Mesothelial cell of epicardium (in vitro differentiated cells): Measurements from ENCODE around the gene ANKHD1. TPM values are rescaled to one million over a fixed set of nuclear protein-coding genes. Genes with fewer than 3 reads are reported as not detected.
"Not testable (repeated sequence)": the region's sequence is repeated elsewhere in the genome, so short reads cannot be mapped to it uniquely, and the experiment has no call there.

ENCODE experiments used
- DNase-seq, 2 experiments: peaks; one replicate each; pipeline ENCODE4 v3.0.0; 2021; ENCODE audit warnings: low spot score in 2 of 2; ENCODE audit not compliant: unreplicated experiment in 2 of 2
- H3K27ac Mint-ChIP-seq: 2 replicates; pipeline ENCODE4 v1.8.0; 2021; ENCODE audit warnings: mixed read lengths
- H3K27me3 Mint-ChIP-seq: 2 replicates; pipeline ENCODE4 v1.8.0; 2021; ENCODE audit warnings: low read depth, mixed read lengths
- H3K36me3 Mint-ChIP-seq: 2 replicates; pipeline ENCODE4 v1.8.0; 2021; ENCODE audit warnings: mixed read lengths
- H3K4me1 Mint-ChIP-seq: 2 replicates; pipeline ENCODE4 v1.8.0; 2021; ENCODE audit warnings: mixed read lengths
- H3K4me3 Mint-ChIP-seq: 2 replicates; pipeline ENCODE4 v1.8.0; 2021; ENCODE audit warnings: mild to moderate bottlenecking, moderate library complexity, mixed read lengths
- H3K9me3 Mint-ChIP-seq: 2 replicates; pipeline ENCODE4 v1.8.0; 2021; ENCODE audit warnings: mixed read lengths
- total RNA-seq: library from RNA; stranded (reverse); gene quantifications from 3 replicates; pipeline ENCODE4 v1.2.1, GENCODE V29; 2021
- TF ChIP-seq, protein P1 (sequence below): fragments of 200-600 bp; sonication (generic); IDR thresholded peaks from one replicate; pipeline ENCODE4 v1.5.0; 2021; ENCODE audit warnings: antibody characterized with exemption; ENCODE audit not compliant: unreplicated experiment

The ANKHD1 gene
- total RNA-seq, 1 donor from 2014 or later = 128 TPM

DNA sequence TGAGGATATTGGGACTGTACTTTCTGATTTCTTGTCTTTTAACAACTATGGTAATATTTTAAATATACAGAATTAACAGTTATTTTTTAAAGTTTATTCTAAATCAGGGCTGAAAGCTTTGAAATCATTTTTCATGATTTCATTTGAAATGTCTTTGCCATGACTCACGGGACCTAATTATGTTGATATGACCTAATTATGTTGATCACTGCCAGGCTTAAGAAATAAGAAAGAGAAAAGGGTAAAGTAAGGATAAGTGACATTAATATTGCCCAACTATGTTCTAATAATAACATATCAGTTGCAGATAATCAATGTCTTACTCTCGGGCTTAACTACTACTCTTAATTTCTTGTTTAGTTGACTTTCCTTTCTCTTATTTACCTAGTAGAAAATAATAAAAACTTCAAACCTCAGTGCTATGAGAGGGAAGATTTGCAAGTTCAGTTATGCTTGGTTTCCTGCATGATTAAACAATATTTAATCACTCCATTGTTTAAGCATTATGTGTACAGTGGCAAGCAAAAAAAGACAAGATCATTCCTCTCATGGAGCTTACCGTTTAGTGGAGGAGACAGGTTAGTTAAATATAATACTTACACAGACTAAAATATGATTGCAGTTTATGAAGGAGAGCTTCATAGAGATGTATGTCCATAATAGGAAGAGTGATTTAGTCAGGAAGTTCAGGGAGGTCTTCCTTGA, 78.8 kb downstream of the ANKHD1 start:
- peaks cover 7% of the 10 kb centered on the region for H3K36me3 Mint-ChIP-seq
- H3K27ac Mint-ChIP-seq = no peak overlapping the region
- peaks cover 7% of the 10 kb centered on the region for H3K4me1 Mint-ChIP-seq
- no peaks in the 10 kb centered on the region for H3K9me3 Mint-ChIP-seq
- TF ChIP-seq, protein P1, sequence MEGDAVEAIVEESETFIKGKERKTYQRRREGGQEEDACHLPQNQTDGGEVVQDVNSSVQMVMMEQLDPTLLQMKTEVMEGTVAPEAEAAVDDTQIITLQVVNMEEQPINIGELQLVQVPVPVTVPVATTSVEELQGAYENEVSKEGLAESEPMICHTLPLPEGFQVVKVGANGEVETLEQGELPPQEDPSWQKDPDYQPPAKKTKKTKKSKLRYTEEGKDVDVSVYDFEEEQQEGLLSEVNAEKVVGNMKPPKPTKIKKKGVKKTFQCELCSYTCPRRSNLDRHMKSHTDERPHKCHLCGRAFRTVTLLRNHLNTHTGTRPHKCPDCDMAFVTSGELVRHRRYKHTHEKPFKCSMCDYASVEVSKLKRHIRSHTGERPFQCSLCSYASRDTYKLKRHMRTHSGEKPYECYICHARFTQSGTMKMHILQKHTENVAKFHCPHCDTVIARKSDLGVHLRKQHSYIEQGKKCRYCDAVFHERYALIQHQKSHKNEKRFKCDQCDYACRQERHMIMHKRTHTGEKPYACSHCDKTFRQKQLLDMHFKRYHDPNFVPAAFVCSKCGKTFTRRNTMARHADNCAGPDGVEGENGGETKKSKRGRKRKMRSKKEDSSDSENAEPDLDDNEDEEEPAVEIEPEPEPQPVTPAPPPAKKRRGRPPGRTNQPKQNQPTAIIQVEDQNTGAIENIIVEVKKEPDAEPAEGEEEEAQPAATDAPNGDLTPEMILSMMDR = no peak
- H3K4me3 Mint-ChIP-seq = no peak overlapping the region
- H3K27me3 Mint-ChIP-seq = no peaks in the 10 kb centered on the region
- no peak for DNase-seq

DNA sequence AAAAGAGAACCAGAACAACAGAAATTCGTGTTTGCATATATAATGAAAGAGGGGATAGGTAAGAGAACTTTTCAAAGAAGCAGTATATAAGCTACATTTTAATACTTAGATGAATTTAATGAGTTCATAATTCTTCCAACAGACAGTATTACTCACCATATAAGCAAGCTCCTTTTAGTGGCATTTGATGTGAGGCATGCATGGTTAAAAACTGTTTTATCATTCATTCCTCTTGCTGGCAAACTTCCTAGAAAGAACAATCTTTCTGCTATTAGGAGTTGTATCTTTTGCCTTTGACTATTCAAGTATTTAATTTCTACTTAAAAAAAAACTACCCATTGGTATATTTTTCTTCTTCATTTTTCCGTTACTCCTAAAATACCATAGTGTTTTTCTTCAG, 80.1 kb downstream of the ANKHD1 start:
- Mint-ChIP-seq H3K4me3 (no peak overlapping the region), H3K4me1 (peaks cover 7% of the 10 kb centered on the region), H3K27me3 (no peaks in the 10 kb centered on the region), H3K9me3 (no peaks in the 10 kb centered on the region), H3K36me3 (peaks cover 9% of the 10 kb centered on the region), H3K27ac (no peak overlapping the region)
- TF ChIP-seq, protein P1 = no peak
- DNase-seq = no peak

DNA sequence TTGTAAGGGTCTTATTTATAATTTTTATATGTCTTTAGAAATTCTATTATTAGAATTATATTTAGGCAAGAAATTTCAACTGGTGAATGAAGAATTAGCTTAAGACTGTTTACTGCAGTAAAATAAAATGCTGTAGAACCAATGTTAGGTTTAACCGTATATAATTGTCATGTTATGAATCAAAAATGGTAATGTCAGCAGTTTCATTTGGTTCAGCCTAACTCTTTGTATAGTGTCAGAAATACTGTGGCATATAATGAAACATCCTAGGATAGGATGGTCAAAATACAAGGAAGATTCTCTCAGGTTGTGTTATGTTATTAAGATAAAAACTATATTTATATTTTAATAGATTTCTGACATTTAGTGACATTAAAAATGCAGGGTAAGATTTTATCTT, 81.4 kb downstream of the ANKHD1 start:
- no peaks in the 10 kb centered on the region for H3K9me3 Mint-ChIP-seq
- no peaks in the 10 kb centered on the region for H3K27me3 Mint-ChIP-seq
- peaks cover 7% of the 10 kb centered on the region for H3K4me1 Mint-ChIP-seq
- no peak overlapping the region for H3K4me3 Mint-ChIP-seq
- DNase-seq = no peak
- H3K27ac Mint-ChIP-seq = no peak overlapping the region
- H3K36me3 Mint-ChIP-seq = peaks cover 11% of the 10 kb centered on the region
- TF ChIP-seq, protein P1 = no peak

DNA sequence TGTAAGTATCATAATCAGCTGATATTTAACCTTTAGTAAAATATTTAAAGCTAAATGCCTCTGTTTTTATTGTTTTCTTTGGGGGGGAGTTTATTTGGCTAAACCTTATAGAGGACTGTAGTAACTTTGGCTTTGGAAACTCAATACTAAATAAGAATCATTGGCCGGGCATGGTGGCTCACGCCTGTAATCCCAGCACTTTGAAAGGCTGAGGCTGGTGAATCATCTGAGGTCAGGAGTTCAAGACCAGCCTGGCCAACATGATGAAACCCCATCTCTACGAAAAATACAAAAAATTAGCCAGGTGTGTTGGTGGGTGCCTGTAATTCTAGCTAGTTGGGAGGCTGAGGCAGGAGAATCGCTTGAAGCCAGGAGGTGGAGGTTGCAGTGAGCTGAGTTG, 86.5 kb downstream of the ANKHD1 start:
- H3K4me1 Mint-ChIP-seq = not testable (repeated sequence)

GRCh38 chr5:140488914-140489313, 87.3 kb downstream of the ANKHD1 start:
- no peak overlapping the region for H3K27ac Mint-ChIP-seq
- H3K9me3 Mint-ChIP-seq = no peaks in the 10 kb centered on the region
- H3K4me1 Mint-ChIP-seq = no peaks in the 10 kb centered on the region
- DNase-seq = no peak
- no peaks in the 10 kb centered on the region for H3K27me3 Mint-ChIP-seq
- no peak overlapping the region for H3K4me3 Mint-ChIP-seq
- peaks cover 16% of the 10 kb centered on the region for H3K36me3 Mint-ChIP-seq
- TF ChIP-seq, protein P1 = no peak

More for the DNA sequence above, 86.5 kb downstream of the ANKHD1 start:
- H3K27ac Mint-ChIP-seq, DNase-seq, H3K4me3 Mint-ChIP-seq, H3K27me3 Mint-ChIP-seq, H3K9me3 Mint-ChIP-seq: not testable (repeated sequence)
- H3K36me3 Mint-ChIP-seq = peaks cover 13% of the 10 kb centered on the region

DNA sequence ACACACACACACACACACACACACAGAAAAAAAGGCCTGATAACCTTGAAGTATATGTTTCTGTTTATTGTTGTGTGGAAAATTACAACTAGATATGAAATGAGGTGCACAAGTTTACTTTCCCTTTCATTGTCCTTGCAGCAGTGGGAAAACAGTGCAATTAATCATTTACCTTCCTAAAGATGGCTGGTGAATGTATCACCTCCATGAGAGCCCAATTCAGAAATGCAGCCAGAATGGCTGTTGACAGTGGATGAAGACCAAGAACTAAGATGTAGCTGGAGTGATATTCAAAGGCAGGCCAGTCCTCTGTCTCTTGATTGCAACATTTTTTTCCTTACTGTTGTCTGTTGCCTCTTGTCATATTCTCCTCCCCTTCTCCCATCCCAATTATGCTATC, 96.3 kb downstream of the ANKHD1 start:
- no peak for DNase-seq
- H3K4me1 Mint-ChIP-seq = no peaks in the 10 kb centered on the region
- no peaks in the 10 kb centered on the region for H3K27me3 Mint-ChIP-seq
- no peak overlapping the region for H3K4me3 Mint-ChIP-seq
- TF ChIP-seq, protein P1 = no peak
- H3K27ac Mint-ChIP-seq = no peak overlapping the region
- no peaks in the 10 kb centered on the region for H3K9me3 Mint-ChIP-seq
- H3K36me3 Mint-ChIP-seq = peaks cover 16% of the 10 kb centered on the region
